Liver (tissue), 9 donors: ENCODE results near the gene HYAL3. TPM values are rescaled to one million over a fixed set of nuclear protein-coding genes. Genes with fewer than 3 reads are reported as not detected.

Source experiments
- DNase-seq: peaks from one replicate; pipeline ENCODE4 v3.0.0-alpha.2; 2017; ENCODE audit warnings: low spot score
- H3K27ac ChIP-seq, 2 donors: one replicate each; pipeline ENCODE4 v1.7.0; 2013; ENCODE audit warnings: inconsistent platforms in 2 of 2, low read length in 2 of 2, control low read depth in 1 of 2, low read depth in 1 of 2, mild to moderate bottlenecking in 1 of 2
- H3K27me3 ChIP-seq, 4 donors: one replicate each; pipeline versions ENCODE4 v1.6.1 to v1.7.0; 2013; ENCODE audit warnings: low read length in 3 of 4, inconsistent platforms in 1 of 4, mild to moderate bottlenecking in 1 of 4, moderate library complexity in 1 of 4; ENCODE audit not compliant: control insufficient read depth in 4 of 4, insufficient read depth in 4 of 4
- H3K36me3 ChIP-seq, 4 donors: one replicate each; pipeline versions ENCODE4 v1.6.1 to v1.7.0; 2013; ENCODE audit warnings: low read length in 3 of 4, mild to moderate bottlenecking in 3 of 4, low read depth in 1 of 4, moderate library complexity in 1 of 4; ENCODE audit not compliant: control insufficient read depth in 4 of 4, insufficient read depth in 3 of 4
- H3K4me1 ChIP-seq, 4 donors: one replicate each; pipeline versions ENCODE4 v1.6.1 to v1.7.0; 2013; ENCODE audit warnings: low read length in 3 of 4, mild to moderate bottlenecking in 3 of 4, moderate library complexity in 1 of 4; ENCODE audit not compliant: control insufficient read depth in 4 of 4, insufficient read depth in 4 of 4
- H3K4me3 ChIP-seq, 3 donors: one replicate each; pipeline versions ENCODE4 v1.6.1 to v1.7.0; 2013; ENCODE audit warnings: low read length in 3 of 3, control low read depth in 1 of 3, low read depth in 1 of 3, mild to moderate bottlenecking in 1 of 3
- H3K9ac ChIP-seq, 2 donors: one replicate each; pipeline ENCODE4 v1.7.0; 2013; ENCODE audit warnings: low read length in 2 of 2, mild to moderate bottlenecking in 2 of 2, moderate library complexity in 2 of 2, control low read depth in 1 of 2, low read depth in 1 of 2
- H3K9me3 ChIP-seq, 4 donors: one replicate each; pipeline versions ENCODE4 v1.6.1 to v1.7.0; 2013; ENCODE audit warnings: low read length in 3 of 4; ENCODE audit not compliant: control insufficient read depth in 4 of 4
- FOXA1 ChIP-seq: IDR thresholded peaks from 2 replicates; pipeline ENCODE4 v1.6.1; 2016; ENCODE audit warnings: antibody characterized with exemption
- HNF4A ChIP-seq, 2 donors: conservative IDR thresholded peaks; 2 replicates each; pipeline ENCODE4 v1.6.1; 2016; ENCODE audit warnings: antibody characterized with exemption in 2 of 2, mild to moderate bottlenecking in 2 of 2
- JUND ChIP-seq, 2 donors: IDR thresholded peaks; 2 replicates each; pipeline ENCODE4 v1.6.1; 2016; ENCODE audit warnings: antibody characterized with exemption in 2 of 2
- MAX ChIP-seq: IDR thresholded peaks from 2 replicates; pipeline ENCODE4 v1.6.1; 2016; ENCODE audit warnings: antibody characterized with exemption
- NR2F2 ChIP-seq: IDR thresholded peaks from 2 replicates; pipeline ENCODE4 v1.6.1; 2016; ENCODE audit warnings: antibody characterized with exemption
- RAD21 ChIP-seq, 2 donors: IDR thresholded peaks; 2 replicates each; pipeline ENCODE4 v1.6.1; 2016; ENCODE audit warnings: antibody characterized with exemption in 2 of 2, mild to moderate bottlenecking in 2 of 2
- RXRA ChIP-seq, 2 donors: IDR thresholded peaks; 2 replicates each; pipeline ENCODE4 v1.6.1; 2017 to 2018; ENCODE audit warnings: antibody characterized with exemption in 2 of 2, mild to moderate bottlenecking in 1 of 2
- SP1 ChIP-seq: IDR thresholded peaks from 2 replicates; pipeline ENCODE4 v1.6.1; 2018; ENCODE audit warnings: antibody characterized with exemption, mild to moderate bottlenecking
- WGBS: extraction: QIAGEN DNeasy Blood & Tissue Kit; methylation state at CpG from one replicate; pipeline ENCODE4 v1.1.7; 2013; 5-methylcytosine and 5-hydroxymethylcytosine counted together
- polyA plus RNA-seq, 2 donors: library from polyadenylated mRNA; stranded (reverse) in 1 of 2; unstranded in 1 of 2; fragments of 200-250 nt in 1 of 2; fragments of >200 nt in 1 of 2; fragmentation: Nextera tagmentation in 1 of 2; extraction: Ambion mirVana in 1 of 2; gene quantifications; one replicate each; pipeline versions ENCODE4 v1.2.1 to v1.2.3, GENCODE V29; 2013 to 2015
- total RNA-seq, 2 donors: library from RNA; depleted of rRNA; stranded (reverse); fragments of >200 nt; gene quantifications; one replicate each; pipeline ENCODE4 v1.2.3, GENCODE V29; 2014
- TF ChIP-seq, protein P1 (sequence below): fragments of 150-350 bp; IDR thresholded peaks from 2 replicates; pipeline ENCODE4 v1.5.1; 2017; ENCODE audit warnings: improper control_type of control experiment, low read depth, low read length; ENCODE audit not compliant: missing input control
- donor health status: healthy.
- donor health status: healthy.
- donor health status: healthy.
- donor health status: healthy.
- donor health status: healthy.

The HYAL3 gene
- total and polyA plus RNA-seq, 4 donors, result 1.8 to 6.6 (median 2.0) TPM

- TF ChIP-seq MAX (peak; percentile 89), RXRA (IDR thresholded peaks at IDR 0.05) (peak; percentile 38 to 71), FOXA1 (peak; percentile 89), NR2F2 (peak; percentile 74), SP1 (peak; percentile 94), RAD21 (IDR thresholded peaks at IDR 0.05) (peak in 1 of 2 donors; percentile 51)
- TF ChIP-seq, protein P1, sequence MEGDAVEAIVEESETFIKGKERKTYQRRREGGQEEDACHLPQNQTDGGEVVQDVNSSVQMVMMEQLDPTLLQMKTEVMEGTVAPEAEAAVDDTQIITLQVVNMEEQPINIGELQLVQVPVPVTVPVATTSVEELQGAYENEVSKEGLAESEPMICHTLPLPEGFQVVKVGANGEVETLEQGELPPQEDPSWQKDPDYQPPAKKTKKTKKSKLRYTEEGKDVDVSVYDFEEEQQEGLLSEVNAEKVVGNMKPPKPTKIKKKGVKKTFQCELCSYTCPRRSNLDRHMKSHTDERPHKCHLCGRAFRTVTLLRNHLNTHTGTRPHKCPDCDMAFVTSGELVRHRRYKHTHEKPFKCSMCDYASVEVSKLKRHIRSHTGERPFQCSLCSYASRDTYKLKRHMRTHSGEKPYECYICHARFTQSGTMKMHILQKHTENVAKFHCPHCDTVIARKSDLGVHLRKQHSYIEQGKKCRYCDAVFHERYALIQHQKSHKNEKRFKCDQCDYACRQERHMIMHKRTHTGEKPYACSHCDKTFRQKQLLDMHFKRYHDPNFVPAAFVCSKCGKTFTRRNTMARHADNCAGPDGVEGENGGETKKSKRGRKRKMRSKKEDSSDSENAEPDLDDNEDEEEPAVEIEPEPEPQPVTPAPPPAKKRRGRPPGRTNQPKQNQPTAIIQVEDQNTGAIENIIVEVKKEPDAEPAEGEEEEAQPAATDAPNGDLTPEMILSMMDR, result no peak
Measured at GRCh38 chr3:50299638-50299928, 378 bp upstream of the HYAL3 start (continued).

DNA sequence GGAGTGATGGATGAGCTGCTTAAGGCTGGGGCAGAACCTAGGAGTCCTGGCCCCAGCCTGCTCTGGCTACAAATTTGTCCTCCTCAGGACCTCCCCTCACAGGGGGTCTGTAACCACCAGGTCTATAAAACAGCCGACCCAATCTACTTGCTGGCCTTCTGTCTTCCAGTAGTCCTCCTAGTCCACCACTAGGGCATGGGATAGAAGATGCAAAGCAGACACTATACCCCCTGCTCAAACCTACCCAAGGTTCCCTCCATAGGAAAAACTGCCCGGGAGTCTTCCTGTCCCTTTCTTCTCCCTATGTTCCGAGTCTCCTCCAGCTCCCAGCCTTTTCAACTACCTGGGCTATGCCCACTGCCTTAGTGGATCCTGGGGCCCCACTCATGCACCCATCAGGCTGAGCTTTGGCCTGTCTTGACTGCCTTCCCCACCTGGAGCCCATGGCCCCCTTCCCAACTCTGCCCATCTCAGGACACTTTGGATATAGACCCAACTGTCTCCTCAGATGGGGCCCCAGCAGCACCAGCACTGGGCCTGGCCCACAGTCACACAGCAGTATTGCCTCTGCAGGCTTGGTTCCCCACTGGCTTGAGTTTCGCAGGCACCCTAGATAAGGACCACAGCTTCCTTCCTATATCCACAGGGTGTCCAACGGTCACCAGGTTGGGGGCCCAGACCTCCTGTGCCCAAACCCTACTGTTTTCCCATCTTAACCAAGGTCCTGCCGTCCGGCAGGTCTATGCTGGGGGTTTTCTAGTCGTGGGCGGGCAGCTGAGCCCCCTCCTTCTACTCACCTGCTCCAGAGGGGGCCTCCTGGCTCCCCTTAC is 1.1 kb downstream of the HYAL3 start:
- TF ChIP-seq JUND (IDR thresholded peaks at IDR 0.05), result no peak
- TF ChIP-seq, protein P1, result peak; percentile 9
- H3K27ac ChIP-seq, result peak overlapping the region; percentile 84 to 95
- H3K9ac ChIP-seq, result peak overlapping the region; percentile 81 to 90
- peak; percentile 50 for DNase-seq
- H3K36me3 ChIP-seq, result peaks cover 0 to 3% (median 0%) of the 10 kb centered on the region in 4 donors
- H3K9me3 ChIP-seq, result no peaks in the 10 kb centered on the region
- 66% methylated on average over 9 of the region's 9 CpGs for WGBS
- H3K4me1 ChIP-seq, result peaks cover 10 to 46% (median 27%) of the 10 kb centered on the region in 4 donors
- H3K4me3 ChIP-seq, result peak overlapping the region in 2 of 3 donors; percentile 54 to 67
- H3K27me3 ChIP-seq, result no peaks in the 10 kb centered on the region

GRCh38 chr3:50297384-50297775 is 1.8 kb downstream of the HYAL3 start:
- 86% methylated on average over 2 of the region's 2 CpGs for WGBS
- no peak overlapping the region for H3K4me3 ChIP-seq
- TF ChIP-seq RXRA (IDR thresholded peaks at IDR 0.05), result no peak
- no peak for TF ChIP-seq SP1
- TF ChIP-seq HNF4A (conservative IDR thresholded peaks at IDR 0.05), result no peak
- no peak overlapping the region for H3K9ac ChIP-seq
- peaks cover 0 to 3% (median 0%) of the 10 kb centered on the region in 4 donors for H3K36me3 ChIP-seq
- H3K27me3 ChIP-seq, result no peaks in the 10 kb centered on the region
- H3K9me3 ChIP-seq, result no peaks in the 10 kb centered on the region
- H3K27ac ChIP-seq, result no peak overlapping the region
- peaks cover 12 to 48% (median 33%) of the 10 kb centered on the region in 4 donors for H3K4me1 ChIP-seq
- DNase-seq, result peak; percentile 64
